GM18519 (cell line): ENCODE results near the gene TESK1.
"Not testable (repeated sequence)": the region's sequence is repeated elsewhere in the genome, so short reads cannot be mapped to it uniquely, and the experiment has no call there.

ENCODE experiments used
- ATAC-seq: cut with Tn5 transposase; IDR thresholded peaks from one replicate; pipeline ENCODE4 v1.9.1; 2021; ENCODE audit warnings: mild to moderate bottlenecking, moderate library complexity; ENCODE audit not compliant: unreplicated experiment, low FRiP score

TESK1 gene

DNA sequence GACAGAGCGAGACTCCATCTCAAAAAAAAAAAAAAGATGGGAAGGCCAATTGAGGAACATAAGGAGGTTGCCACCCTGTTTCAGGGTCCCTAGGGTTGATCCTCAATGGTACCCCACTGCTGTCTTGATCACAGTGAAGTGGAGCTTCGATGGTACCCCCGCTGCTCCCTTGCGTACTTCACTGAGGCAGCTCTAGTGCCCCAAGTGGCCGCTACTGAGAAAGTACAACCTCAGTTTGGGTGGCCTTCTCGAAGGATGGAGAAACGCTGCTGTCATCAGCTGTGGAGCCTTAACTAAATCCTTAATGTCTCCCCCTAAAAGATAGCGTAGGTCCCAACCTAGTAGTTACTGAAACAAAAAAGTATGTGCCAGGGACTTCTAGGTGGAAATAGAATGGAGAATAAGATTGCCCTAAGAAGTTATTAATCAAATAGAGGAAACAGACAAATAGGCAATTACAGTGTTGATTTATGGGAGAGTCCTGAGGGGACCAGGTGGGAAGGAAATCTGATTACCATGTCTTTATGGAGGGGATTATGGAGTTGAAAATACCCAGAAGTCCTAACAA, 6.3 kb downstream of the TESK1 start:
- ATAC-seq: no peak

GRCh38 chr9:35612066-35612465, 7.0 kb downstream of the TESK1 start:
- ATAC-seq: not testable (repeated sequence)

DNA sequence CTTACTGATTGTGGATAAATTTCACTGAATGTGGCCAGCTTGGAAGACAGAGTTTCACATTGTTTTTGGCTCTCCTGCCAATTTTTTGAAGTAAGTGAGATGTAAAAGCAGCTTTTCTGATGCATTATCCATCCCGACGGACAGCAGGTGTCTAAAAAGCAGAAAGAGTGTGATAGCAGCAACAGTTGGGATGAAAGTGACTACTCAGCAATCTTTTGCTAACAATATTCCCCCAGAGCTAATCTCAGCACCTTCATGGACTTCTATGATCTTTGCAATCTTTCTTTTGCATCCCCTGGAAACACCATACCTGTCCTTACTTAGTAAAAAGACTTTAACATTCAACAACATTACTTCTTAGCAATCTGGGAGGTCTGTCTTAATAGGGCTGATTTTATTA, 7.8 kb downstream of the TESK1 start:
- ATAC-seq: no peak

GRCh38 chr9:35615981-35616680, 11.1 kb downstream of the TESK1 start:
- ATAC-seq: no peak

DNA sequence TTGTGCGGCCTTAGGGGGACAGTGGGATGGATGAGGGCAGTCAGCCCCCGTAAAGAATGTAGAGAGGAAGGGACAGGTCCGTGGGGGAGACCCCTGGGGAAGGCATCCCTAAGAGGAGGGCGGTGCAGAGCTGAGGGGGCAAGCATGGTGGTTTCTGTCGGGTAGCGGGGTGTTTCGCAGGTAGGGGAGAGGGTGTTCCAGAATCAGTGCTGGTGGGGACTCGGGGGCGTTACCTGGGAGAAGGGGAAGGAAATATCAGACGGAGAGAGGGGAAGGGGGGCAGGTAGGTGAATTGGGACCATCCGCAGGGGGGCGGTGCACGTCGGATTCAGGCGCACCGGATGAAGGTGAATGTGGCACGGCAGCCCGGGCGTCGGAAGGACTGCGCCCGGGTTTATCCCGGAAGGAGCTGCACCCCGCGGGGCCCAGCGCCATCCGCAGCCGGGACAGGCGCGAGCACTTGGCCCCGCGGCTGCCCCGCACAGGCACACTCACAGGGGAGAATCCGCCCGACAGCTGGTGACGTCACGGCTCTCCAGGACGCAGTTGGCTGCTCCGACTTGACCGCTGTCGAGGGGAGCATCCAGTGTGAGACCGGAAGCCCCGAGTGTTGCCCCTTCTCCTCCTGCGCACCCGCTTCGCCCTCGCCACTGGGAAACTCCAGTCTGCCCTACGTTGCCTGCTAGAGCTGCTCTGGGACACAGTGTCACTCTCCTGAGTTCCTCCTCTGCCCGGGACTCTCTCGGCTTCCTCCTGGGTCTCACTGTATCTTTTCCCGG, 11.8 kb downstream of the TESK1 start:
- no peak for ATAC-seq

- no peak for ATAC-seq
Measured at GRCh38 chr9:35617548-35617947, 12.5 kb downstream of the TESK1 start.

- no peak for ATAC-seq
Measured at GRCh38 chr9:35618325-35618727, 13.3 kb downstream of the TESK1 start, which contains the start of gene CD72. TSS of gene CD72 (minus strand) at chr9:35618413. CDS start at chr9:35618303, 110 bp downstream.

DNA sequence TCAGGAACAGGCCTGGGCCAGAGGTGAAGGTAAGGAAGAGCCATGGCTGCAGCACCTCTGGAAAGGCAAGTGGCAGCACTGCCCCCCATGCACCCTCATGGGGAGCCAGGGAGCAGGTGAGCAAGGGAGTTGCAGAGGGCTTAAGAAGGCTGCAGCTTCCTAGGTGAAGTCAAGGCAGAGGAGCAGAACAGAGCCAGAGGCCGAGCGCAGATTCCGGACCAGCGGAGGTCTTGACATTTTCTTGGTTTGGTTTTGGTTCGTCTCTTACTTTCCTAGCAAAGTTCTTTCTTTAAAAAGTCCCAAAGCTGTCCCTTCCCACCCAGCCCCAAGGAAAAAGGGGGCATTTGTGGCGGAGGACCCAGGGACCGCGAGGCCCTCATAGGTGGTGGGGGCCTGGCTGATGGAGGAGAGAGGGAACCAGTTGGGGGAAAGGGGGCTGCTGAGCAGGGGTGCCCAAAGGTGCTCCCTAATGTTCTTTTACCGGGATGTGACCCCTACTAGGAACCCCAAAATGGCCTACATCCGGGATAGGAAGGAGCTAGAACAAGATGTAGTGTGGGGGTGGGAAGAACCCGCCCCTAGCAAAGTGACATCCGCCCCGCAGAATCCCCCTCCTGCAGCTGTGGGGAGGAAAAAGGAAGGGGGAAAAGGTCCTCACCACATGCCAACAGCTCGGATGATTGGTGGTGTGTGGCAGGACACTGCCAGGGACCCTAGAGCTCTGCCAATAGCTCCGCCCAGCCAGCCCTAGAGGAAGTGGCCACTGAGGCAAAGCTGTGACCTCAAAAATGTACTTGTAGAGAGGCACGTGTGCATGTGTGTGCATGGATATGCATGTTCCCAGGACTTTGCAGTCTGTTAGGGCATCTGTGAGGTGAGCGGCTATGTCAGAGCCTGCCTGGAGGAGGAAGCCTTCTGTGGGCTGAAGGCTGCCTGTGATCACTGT, 14.1 kb downstream of the TESK1 start:
- ATAC-seq: no peak

DNA sequence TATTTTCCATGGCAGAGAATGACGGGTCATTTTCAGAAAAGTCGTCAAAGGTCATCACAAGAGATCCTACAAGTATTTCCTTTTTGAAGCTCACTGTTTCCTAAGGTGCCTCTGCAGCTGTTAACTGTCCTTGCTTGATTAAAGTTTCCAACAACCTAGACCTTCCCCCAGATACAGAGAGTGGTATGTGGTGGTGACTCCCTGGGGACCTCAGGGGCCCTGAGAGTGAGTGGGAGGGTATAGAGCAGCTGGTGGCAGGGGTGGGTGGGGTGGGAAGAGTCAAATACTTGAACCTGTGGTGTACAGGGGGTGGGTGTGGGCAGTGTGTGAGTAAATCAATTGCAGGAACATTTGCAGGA, 14.7 kb downstream of the TESK1 start:
- no peak for ATAC-seq

DNA sequence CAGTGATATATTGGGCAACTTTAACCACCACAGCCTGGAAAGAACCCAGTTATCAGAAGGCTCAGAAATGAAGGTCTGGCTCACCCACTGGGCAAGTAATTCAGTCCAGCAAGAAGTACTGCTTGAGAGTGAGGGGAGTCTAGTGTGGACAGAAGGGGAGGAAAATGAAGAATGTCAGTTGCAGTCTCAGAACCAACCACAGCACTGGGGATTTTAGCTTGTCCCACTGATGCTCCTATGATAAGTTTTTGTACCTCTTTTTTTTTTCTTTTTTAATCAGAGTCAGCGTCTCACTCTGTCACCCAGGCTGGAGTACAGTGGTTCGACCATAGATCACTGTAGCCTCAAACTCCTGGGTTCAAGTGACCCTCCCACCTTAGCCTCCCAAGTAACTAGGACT, 22.5 kb downstream of the TESK1 start:
- no peak for ATAC-seq

DNA sequence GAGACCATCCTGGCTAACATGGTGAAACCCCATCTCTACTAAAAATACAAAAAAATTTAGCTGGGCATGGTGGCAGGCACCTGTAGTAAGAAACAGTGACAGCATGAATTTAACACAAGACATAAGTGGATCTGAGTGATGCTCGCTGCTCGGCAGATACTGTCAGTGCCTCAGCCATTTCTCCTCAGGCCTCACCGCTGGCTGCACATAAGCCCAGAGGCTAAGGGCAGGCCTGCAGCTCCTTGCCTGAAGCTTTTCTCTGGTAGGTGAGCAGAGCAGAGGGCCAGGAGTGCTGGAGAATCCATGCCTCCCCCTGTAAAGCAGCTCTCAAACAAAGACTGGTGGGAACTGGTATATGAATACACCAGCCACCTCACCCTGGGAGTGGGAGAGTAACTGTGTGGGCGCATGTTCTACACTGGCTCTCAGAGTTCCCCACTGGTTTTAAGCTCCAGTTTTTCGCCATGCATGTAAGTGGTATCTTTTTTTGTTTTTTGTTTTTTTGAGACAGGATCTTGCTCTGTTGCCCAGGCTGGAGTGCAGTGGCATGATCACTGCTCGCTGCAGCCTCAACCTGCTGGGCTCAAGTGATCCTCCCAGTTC, 23.4 kb downstream of the TESK1 start:
- ATAC-seq: no peak

DNA sequence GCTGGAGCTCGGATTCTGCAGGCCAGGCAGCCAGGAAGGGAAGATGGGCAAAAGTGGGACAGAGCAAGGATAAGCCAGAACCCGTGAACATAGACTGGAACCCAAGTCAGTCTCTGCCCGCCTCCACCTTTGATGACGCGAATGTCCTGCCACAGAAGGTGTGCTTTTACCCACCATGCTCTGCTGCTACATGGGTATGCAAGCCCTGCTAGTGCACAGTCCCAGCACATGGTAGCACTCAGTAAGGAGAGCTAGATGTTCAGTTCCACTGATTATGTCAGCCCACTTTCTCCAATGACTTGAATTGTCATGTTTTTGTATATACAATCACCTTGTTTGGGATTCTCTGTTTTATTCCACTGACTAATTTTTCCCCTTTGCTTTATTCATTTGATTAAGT, 24.5 kb downstream of the TESK1 start:
- ATAC-seq: no peak

DNA sequence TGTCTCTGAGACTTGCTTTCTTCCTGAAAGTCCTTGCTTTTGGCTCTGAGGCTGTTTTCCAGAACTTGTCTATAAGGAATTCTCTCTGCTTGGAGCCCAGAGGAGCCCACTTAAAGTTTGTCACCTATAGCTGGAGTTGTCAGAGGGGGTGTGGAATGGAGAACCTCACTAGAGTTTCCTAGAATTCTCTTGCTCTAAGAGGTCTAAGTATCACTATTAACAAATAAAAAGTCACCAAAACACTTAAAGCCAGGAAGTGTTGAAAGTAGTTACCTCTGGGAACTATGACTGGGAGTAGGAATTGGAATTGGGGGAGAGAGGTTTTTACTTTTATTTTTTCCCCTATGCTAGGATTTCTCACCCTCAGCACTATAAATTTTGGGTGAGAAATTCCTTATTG, 30.7 kb downstream of the TESK1 start:
- ATAC-seq: no peak

GRCh38 chr9:35636135-35636876, 31.2 kb downstream of the TESK1 start:
- no peak for ATAC-seq

DNA sequence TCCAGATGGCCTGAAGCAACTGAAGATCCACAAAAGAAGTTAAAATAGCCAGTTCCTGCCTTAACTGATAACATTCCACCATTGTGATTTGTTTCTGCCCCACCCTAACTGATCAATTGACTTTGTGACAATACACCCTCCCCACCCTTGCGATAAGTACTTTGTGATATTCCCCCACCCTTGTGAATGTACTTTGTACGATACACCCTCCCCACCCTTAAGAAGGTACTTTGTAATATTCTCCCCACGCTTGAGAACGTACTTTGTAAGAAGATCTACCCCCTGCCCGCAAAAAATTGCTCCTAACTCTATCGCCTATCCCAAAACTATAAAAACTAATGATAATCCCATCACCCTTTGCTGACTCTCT, 31.8 kb downstream of the TESK1 start:
- ATAC-seq: not testable (repeated sequence)

GRCh38 chr9:35637427-35637955, 32.4 kb downstream of the TESK1 start:
- not testable (repeated sequence) for ATAC-seq

DNA sequence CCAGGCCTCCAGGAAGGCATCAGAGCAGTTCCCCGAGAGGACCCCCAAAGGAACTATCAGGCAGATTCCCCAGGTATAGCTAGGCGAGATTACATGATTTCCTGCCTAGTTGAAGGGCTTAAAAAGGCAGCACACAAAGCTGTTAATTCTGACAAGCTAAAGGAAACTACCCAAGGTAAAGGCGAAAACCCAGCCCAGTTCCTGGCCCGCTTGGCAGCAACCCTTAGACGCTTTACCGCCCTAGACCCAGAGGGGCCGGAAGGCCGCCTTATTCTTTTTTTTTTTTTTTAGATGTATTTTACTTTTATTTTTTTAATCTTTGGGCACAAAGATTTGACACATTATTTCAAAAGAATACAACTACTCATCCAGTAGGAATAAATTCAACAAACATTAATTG, 33.7 kb downstream of the TESK1 start:
- ATAC-seq: not testable (repeated sequence)

DNA sequence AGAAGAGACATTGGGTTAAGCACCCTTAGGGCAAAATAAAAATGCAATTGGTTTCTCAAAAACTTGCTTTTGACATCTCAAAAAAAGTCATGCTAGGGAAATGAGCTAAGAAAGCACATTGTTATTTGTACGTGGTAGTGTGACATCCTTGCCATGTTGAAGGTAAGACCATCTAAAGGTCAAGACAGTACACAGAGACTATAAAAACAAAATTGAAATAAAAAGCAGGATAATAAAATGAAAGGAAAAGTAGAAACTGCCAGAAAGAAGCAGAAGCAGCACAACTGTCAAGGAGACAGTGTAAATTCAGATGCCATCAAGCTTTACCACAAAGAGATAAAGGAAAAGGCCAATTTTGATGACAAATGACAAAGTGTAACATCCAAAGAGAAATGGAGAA, 34.2 kb downstream of the TESK1 start:
- not testable (repeated sequence) for ATAC-seq

DNA sequence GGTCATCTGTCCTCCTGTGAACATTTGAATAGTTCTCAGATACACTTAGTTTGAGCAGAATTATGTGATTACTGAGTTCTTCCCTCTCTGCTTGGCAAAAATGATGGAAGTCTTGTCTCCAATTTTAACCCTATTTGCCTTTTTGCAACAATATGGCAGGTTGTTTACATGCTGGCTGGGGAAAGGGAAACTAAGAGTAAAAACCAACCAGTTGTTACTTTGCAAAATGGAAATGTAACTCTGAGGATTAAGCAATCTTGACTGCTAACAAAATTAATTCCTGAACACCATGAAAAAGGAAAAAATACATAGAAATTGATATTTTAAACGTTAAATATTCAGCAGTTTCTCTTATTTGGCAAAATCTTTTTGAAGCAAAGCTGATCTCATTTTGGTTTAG, 34.6 kb downstream of the TESK1 start:
- ATAC-seq: no peak
